ENCODE measurements around the gene CDY2B. TPM values are rescaled to one million over a fixed set of nuclear protein-coding genes. Genes with fewer than 3 reads are reported as not detected.

The CDY2B gene
- total RNA-seq (2022; extraction: Qiagen RNA extraction; ENCODE audit: low read depth) = not detected in 5 replicates

GRCh38 chrY:17880120-17880519 lies at the start of gene CDY2B:
TSS of gene CDY2B (minus strand) at chrY:17880220. CDS start at chrY:17879892, 328 bp downstream.

Other genes starting within 250 kb of the CDY2B start
- not detected in 5 replicates for gene CDY2A, start 145.6 kb upstream of the CDY2B start, total RNA-seq (2022; extraction: Qiagen RNA extraction; ENCODE audit: low read depth)

Measured in A549 treated with CpdA at 1 μM for 4 hours (cell line).